Prostate gland (tissue), 2 donors: ENCODE measurements around the gene AADACL4. TPM values are rescaled to one million over a fixed set of nuclear protein-coding genes. Genes with fewer than 3 reads are reported as not detected.

Source experiments
- DNase-seq: peaks from one replicate; pipeline ENCODE4 v3.0.0-alpha.2; 2019; ENCODE audit warnings: low spot score
- H3K27ac ChIP-seq, 2 donors: fragments of 200-600 bp; sonication (generic); 2 replicates each; pipeline ENCODE4 v1.5.1; 2017 to 2019
- H3K27me3 ChIP-seq: fragments of 200-600 bp; sonication (generic); replicated peaks from 2 replicates; pipeline ENCODE4 v1.5.1; 2019; ENCODE audit not compliant: insufficient read depth
- H3K36me3 ChIP-seq, 2 donors: fragments of 200-600 bp; sonication (generic); 1 replicate in 1 of 2; 2 replicates in 1 of 2; pipeline versions ENCODE4 v1.5.1 to v1.8.1; 2017 to 2019
- H3K4me1 ChIP-seq: fragments of 200-600 bp; sonication (generic); replicated peaks from 2 replicates; pipeline ENCODE4 v1.5.1; 2019
- H3K4me3 ChIP-seq, 2 donors: fragments of 200-600 bp; sonication (generic); 2 replicates each; pipeline ENCODE4 v1.5.1; 2017 to 2019
- H3K9me3 ChIP-seq: fragments of 200-600 bp; sonication (generic); 2 replicates; pipeline ENCODE4 v1.5.1; 2017
- POLR2A ChIP-seq: fragments of 450-650 bp; IDR thresholded peaks from one replicate; pipeline ENCODE4 v1.6.1; 2016; ENCODE audit warnings: antibody characterized with exemption, mild to moderate bottlenecking
- POLR2AphosphoS5 ChIP-seq: sonication (generic); formaldehyde crosslinking; IDR thresholded peaks from one replicate; pipeline ENCODE4 v1.6.1; 2017; ENCODE audit warnings: antibody characterized with exemption
- WGBS: methylation state at CpG from one replicate; pipeline ENCODE4 v1.1.5; 2018; 5-methylcytosine and 5-hydroxymethylcytosine counted together
- intact Hi-C: fragments of 100-400 bp; cut with DNase I; formaldehyde crosslinking; loops from one replicate; pipeline ENCODE4 v1.14.2; 2022
- total RNA-seq, 2 donors: library from RNA; depleted of rRNA; stranded (reverse); fragments of >200 nt; gene quantifications; one replicate each; pipeline ENCODE4 v1.1.0, GENCODE V29; 2016
- TF ChIP-seq, protein P1 (sequence below), 4 experiments: fragments of 200-600 bp in 2 of 4; fragments of 450-650 bp in 2 of 4; sonication (generic) in 2 of 4; IDR thresholded peaks; 1 replicate in 3 of 4; 2 replicates in 1 of 4; pipeline ENCODE4 v1.5.1; 2016 to 2019; ENCODE audit warnings: antibody characterized with exemption in 4 of 4, mild to moderate bottlenecking in 2 of 4, moderate library complexity in 2 of 4

The AADACL4 gene
- total RNA-seq, 2 donors from 2014 or later: not detected

- intact Hi-C loops: no loop called here
- TF ChIP-seq, protein P1, sequence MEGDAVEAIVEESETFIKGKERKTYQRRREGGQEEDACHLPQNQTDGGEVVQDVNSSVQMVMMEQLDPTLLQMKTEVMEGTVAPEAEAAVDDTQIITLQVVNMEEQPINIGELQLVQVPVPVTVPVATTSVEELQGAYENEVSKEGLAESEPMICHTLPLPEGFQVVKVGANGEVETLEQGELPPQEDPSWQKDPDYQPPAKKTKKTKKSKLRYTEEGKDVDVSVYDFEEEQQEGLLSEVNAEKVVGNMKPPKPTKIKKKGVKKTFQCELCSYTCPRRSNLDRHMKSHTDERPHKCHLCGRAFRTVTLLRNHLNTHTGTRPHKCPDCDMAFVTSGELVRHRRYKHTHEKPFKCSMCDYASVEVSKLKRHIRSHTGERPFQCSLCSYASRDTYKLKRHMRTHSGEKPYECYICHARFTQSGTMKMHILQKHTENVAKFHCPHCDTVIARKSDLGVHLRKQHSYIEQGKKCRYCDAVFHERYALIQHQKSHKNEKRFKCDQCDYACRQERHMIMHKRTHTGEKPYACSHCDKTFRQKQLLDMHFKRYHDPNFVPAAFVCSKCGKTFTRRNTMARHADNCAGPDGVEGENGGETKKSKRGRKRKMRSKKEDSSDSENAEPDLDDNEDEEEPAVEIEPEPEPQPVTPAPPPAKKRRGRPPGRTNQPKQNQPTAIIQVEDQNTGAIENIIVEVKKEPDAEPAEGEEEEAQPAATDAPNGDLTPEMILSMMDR (IDR thresholded peaks at IDR 0.05): no peak
- TF ChIP-seq POLR2A: no peak
- TF ChIP-seq POLR2AphosphoS5: no peak
These were observed 18.6 kb upstream of the AADACL4 start for GRCh38 chr1:12625276-12625675.

GRCh38 chr1:12626888-12627287, 17.0 kb upstream of the AADACL4 start:
- Histone ChIP-seq H3K4me1 (peaks cover 13% of the 10 kb centered on the region), H3K27ac (no peak overlapping the region), H3K4me3 (no peak overlapping the region), H3K27me3 (no peaks in the 10 kb centered on the region), H3K9me3 (no peaks in the 10 kb centered on the region), H3K36me3 (no peaks in the 10 kb centered on the region)
- intact Hi-C loops: no loop called here
- DNase-seq: no peak
- 58% methylated on average over 4 of the region's 4 CpGs for WGBS
- TF ChIP-seq, protein P1 (IDR thresholded peaks at IDR 0.05): no peak
- TF ChIP-seq POLR2A: no peak
- no peak for TF ChIP-seq POLR2AphosphoS5

More at GRCh38 chr1:12625276-12625675, 18.6 kb upstream of the AADACL4 start:
- Histone ChIP-seq H3K36me3 (no peaks in the 10 kb centered on the region), H3K9me3 (no peaks in the 10 kb centered on the region), H3K4me3 (no peak overlapping the region), H3K4me1 (peaks cover 17% of the 10 kb centered on the region), H3K27me3 (no peaks in the 10 kb centered on the region), H3K27ac (no peak overlapping the region)
- WGBS: 90% methylated on average over 6 of the region's 6 CpGs
- no peak for DNase-seq

DNA sequence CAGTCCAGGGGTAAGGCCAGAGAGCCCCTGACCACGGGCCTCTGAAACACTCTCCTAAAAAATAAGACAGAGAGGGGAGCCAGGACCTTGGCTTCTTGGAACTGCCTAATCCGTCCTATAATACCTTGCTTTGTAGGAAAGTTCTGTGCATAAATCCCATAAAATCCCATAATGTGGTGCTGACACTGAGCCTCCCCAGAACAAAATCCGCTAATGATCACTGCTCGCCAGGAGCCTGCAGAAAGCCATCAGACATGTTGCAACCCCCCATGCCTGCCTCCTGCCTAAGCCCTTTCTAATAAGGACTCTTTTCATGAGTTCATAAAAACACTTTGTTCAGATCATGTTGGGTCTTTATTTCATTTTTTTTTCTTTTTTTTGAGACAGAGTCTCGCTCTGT, 16.6 kb upstream of the AADACL4 start:
- 74% methylated on average over 5 of the region's 5 CpGs for WGBS
- Histone ChIP-seq H3K27ac (no peak overlapping the region), H3K4me1 (peaks cover 9% of the 10 kb centered on the region), H3K36me3 (no peaks in the 10 kb centered on the region), H3K9me3 (no peaks in the 10 kb centered on the region), H3K4me3 (no peak overlapping the region), H3K27me3 (no peaks in the 10 kb centered on the region)
- intact Hi-C loops: no loop called here
- TF ChIP-seq POLR2AphosphoS5 (no peak), POLR2A (no peak)
- TF ChIP-seq, protein P1 (IDR thresholded peaks at IDR 0.05): no peak
- DNase-seq: no peak

DNA sequence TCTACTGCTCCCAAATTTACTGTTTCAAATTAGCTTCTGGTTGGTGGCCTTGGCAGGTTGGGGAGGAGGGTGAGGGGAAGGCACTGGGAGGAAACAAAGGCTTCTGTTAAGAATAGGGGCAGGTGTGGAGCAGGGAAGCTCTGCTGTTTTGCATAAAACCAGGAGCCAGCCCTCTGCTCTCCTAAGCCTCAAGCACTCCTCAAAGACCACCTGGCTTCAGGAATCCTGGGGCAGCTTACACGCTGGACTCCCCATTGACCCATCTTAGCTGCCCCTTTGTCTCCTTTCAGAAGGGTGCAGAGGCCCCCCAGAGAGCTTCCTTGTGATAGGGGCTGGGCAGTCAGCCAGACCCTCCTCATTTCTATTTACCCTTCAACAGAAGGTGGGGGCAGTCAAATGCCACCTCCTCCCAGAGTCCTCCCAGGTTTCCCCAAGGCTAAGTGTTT, 14.4 kb upstream of the AADACL4 start:
- TF ChIP-seq POLR2A: no peak
- TF ChIP-seq, protein P1 (IDR thresholded peaks at IDR 0.05): no peak
- TF ChIP-seq POLR2AphosphoS5: no peak
- H3K27ac ChIP-seq: no peak overlapping the region
- no peak overlapping the region for H3K4me3 ChIP-seq
- no peaks in the 10 kb centered on the region for H3K4me1 ChIP-seq
- H3K36me3 ChIP-seq: no peaks in the 10 kb centered on the region
- no peaks in the 10 kb centered on the region for H3K27me3 ChIP-seq
- intact Hi-C loops: no loop called here
- whole genome bisulfite sequencing: 89% methylated on average over 1 of the region's 1 CpG
- DNase-seq: no peak
- H3K9me3 ChIP-seq: no peaks in the 10 kb centered on the region

GRCh38 chr1:12629985-12630760, 13.7 kb upstream of the AADACL4 start:
- WGBS: 90% methylated on average over 12 of the region's 15 CpGs
- no peaks in the 10 kb centered on the region for H3K27me3 ChIP-seq
- no peak for TF ChIP-seq POLR2A
- no peak for TF ChIP-seq POLR2AphosphoS5
- no peak overlapping the region for H3K27ac ChIP-seq
- no peaks in the 10 kb centered on the region for H3K4me1 ChIP-seq
- no peaks in the 10 kb centered on the region for H3K9me3 ChIP-seq
- no peak for DNase-seq
- intact Hi-C loops: no loop called here
- H3K36me3 ChIP-seq: no peaks in the 10 kb centered on the region
- H3K4me3 ChIP-seq: no peak overlapping the region
